Measurements from ENCODE around the gene NLRC5. TPM values are rescaled to one million over a fixed set of nuclear protein-coding genes. Genes with fewer than 3 reads are reported as not detected.
"Not testable (repeated sequence)": the region's sequence is repeated elsewhere in the genome, so short reads cannot be mapped to it uniquely, and the experiment has no call there.

Gene NLRC5
- total RNA-seq, 1 experiment from 2014 or later: 8.4 TPM

GRCh38 chr16:56998861-56999260 lies 9.5 kb downstream of the NLRC5 start:
- DNase-seq (ENCODE audit: low spot score): no peak

- DNase-seq (ENCODE audit: low spot score): no peak
These were observed 10.3 kb downstream of the NLRC5 start for GRCh38 chr16:56999409-57000270.

- DNase-seq (ENCODE audit: low spot score): peak; percentile 62
These were observed 11.1 kb downstream of the NLRC5 start for GRCh38 chr16:57000271-57001025.

- DNase-seq (ENCODE audit: low spot score): no peak
These were observed 11.8 kb downstream of the NLRC5 start for GRCh38 chr16:57001026-57001679.

- no peak for DNase-seq (ENCODE audit: low spot score)
These were observed 14.4 kb downstream of the NLRC5 start for GRCh38 chr16:57003439-57004386.

- no peak for DNase-seq (ENCODE audit: low spot score)
These were observed 15.3 kb downstream of the NLRC5 start for GRCh38 chr16:57004387-57005250.

GRCh38 chr16:57005597-57005996 lies 16.2 kb downstream of the NLRC5 start:
- not testable (repeated sequence) for DNase-seq (ENCODE audit: low spot score)

GRCh38 chr16:57007050-57007449 lies 17.7 kb downstream of the NLRC5 start:
- no peak for DNase-seq (ENCODE audit: low spot score)

- DNase-seq (ENCODE audit: low spot score): no peak
These were observed 18.2 kb downstream of the NLRC5 start for GRCh38 chr16:57007530-57007929.

GRCh38 chr16:57008440-57008839 lies 19.1 kb downstream of the NLRC5 start:
- no peak for DNase-seq (ENCODE audit: low spot score)

GRCh38 chr16:57009643-57010170 lies 20.4 kb downstream of the NLRC5 start:
- DNase-seq (ENCODE audit: low spot score): no peak

- no peak for DNase-seq (ENCODE audit: low spot score)
These were observed 23.0 kb downstream of the NLRC5 start for GRCh38 chr16:57012353-57012752.

- DNase-seq (ENCODE audit: low spot score): no peak
These were observed 23.9 kb downstream of the NLRC5 start for GRCh38 chr16:57013229-57013628.

- no peak for DNase-seq (ENCODE audit: low spot score)
These were observed 24.5 kb downstream of the NLRC5 start for GRCh38 chr16:57013902-57014301.

- DNase-seq (ENCODE audit: low spot score): no peak
These were observed 26.9 kb downstream of the NLRC5 start for GRCh38 chr16:57016301-57016700.

GRCh38 chr16:57016831-57017230 lies 27.5 kb downstream of the NLRC5 start:
- no peak for DNase-seq (ENCODE audit: low spot score)

- no peak for DNase-seq (ENCODE audit: low spot score)
These were observed 27.9 kb downstream of the NLRC5 start for GRCh38 chr16:57017251-57017650.

- no peak for DNase-seq (ENCODE audit: low spot score)
These were observed 30.4 kb downstream of the NLRC5 start for GRCh38 chr16:57019746-57020145.

GRCh38 chr16:57020651-57021050 lies 31.3 kb downstream of the NLRC5 start:
- DNase-seq (ENCODE audit: low spot score): no peak

GRCh38 chr16:57021757-57022156 lies 32.4 kb downstream of the NLRC5 start:
- no peak for DNase-seq (ENCODE audit: low spot score)
